Endodermal cell (in vitro differentiated cells): ENCODE results near the gene BTN2A1. TPM values are rescaled to one million over a fixed set of nuclear protein-coding genes. Genes with fewer than 3 reads are reported as not detected.

Source experiments
- DNase-seq: peaks from one replicate; pipeline ENCODE4 v3.0.0-alpha.2; 2017
- H3K27ac ChIP-seq: 2 replicates; pipeline ENCODE4 v1.5.1; 2013; ENCODE audit warnings: mild to moderate bottlenecking, low read depth, low read length, moderate library complexity
- H3K27me3 ChIP-seq: 2 replicates; pipeline ENCODE4 v1.6.1; 2013; ENCODE audit warnings: mild to moderate bottlenecking, low read length, moderate library complexity; ENCODE audit not compliant: insufficient read depth, control insufficient read depth, poor library complexity, severe bottlenecking
- H3K36me3 ChIP-seq: 2 replicates; pipeline ENCODE4 v1.7.0; 2013; ENCODE audit warnings: mild to moderate bottlenecking, low read length, moderate library complexity; ENCODE audit not compliant: control insufficient read depth, insufficient read depth
- H3K4me1 ChIP-seq: one replicate; pipeline ENCODE4 v1.7.0; 2013; ENCODE audit warnings: low read length; ENCODE audit not compliant: control insufficient read depth, insufficient read depth
- H3K4me3 ChIP-seq: 2 replicates; pipeline ENCODE4 v1.5.1; 2013; ENCODE audit warnings: mild to moderate bottlenecking, low read length, moderate library complexity
- H3K9ac ChIP-seq: 2 replicates; pipeline ENCODE4 v1.6.1; 2013; ENCODE audit warnings: mild to moderate bottlenecking, low read length, moderate library complexity; ENCODE audit not compliant: poor library complexity, severe bottlenecking; ENCODE audit errors: extremely low read depth
- H3K9me3 ChIP-seq: 2 replicates; pipeline ENCODE4 v1.6.1; 2013; ENCODE audit warnings: mild to moderate bottlenecking, low read length, moderate library complexity; ENCODE audit not compliant: control insufficient read depth
- H3K27ac Mint-ChIP-seq: 2 replicates; pipeline ENCODE4 v1.8.0; 2020; ENCODE audit warnings: mixed read lengths
- H3K27me3 Mint-ChIP-seq: 2 replicates; pipeline ENCODE4 v1.8.0; 2021; ENCODE audit warnings: mild to moderate bottlenecking, mixed read lengths; ENCODE audit not compliant: insufficient read depth
- H3K36me3 Mint-ChIP-seq: 2 replicates; pipeline ENCODE4 v1.8.0; 2020; ENCODE audit warnings: low read depth, mixed read lengths
- H3K4me1 Mint-ChIP-seq: 2 replicates; pipeline ENCODE4 v1.8.0; 2020; ENCODE audit warnings: mixed read lengths
- H3K4me3 Mint-ChIP-seq: 2 replicates; pipeline ENCODE4 v1.8.0; 2020; ENCODE audit warnings: mild to moderate bottlenecking, moderate library complexity, mixed read lengths
- H3K9me3 Mint-ChIP-seq: 2 replicates; pipeline ENCODE4 v1.8.0; 2020; ENCODE audit warnings: mild to moderate bottlenecking, mixed read lengths
- WGBS, 2 experiments: methylation state at CpG; one replicate each; pipeline versions ENCODE4 v1.1.5 to v1.1.7; 2013; ENCODE audit warnings: missing lambda C conversion rate in 2 of 2, mixed read lengths in 1 of 2; ENCODE audit not compliant: insufficient coverage in 1 of 2, insufficient read length in 1 of 2; 5-methylcytosine and 5-hydroxymethylcytosine counted together
- total RNA-seq, 2 donors: library from RNA; stranded (reverse); fragmentation: NEBNext Ultra II Directional in 1 of 2; extraction: Animal tissue kit (Norgen Biotek cat#: 25700) in 1 of 2; gene quantifications; 2 replicates in 1 of 2; 3 replicates in 1 of 2; pipeline ENCODE4 v1.2.1, GENCODE V29; 2021
- TF ChIP-seq, protein P1 (sequence below): fragments of 200-600 bp; sonication (generic); conservative IDR thresholded peaks from 2 replicates; pipeline ENCODE4 v1.5.0; 2021; ENCODE audit warnings: antibody characterized with exemption, mild to moderate bottlenecking

The BTN2A1 gene
- total RNA-seq, 2 donors from 2014 or later = 15.0 to 18.7 TPM

GRCh38 chr6:26482338-26482737 lies 24.6 kb downstream of the BTN2A1 start:
- DNase-seq = no peak
- TF ChIP-seq, protein P1, sequence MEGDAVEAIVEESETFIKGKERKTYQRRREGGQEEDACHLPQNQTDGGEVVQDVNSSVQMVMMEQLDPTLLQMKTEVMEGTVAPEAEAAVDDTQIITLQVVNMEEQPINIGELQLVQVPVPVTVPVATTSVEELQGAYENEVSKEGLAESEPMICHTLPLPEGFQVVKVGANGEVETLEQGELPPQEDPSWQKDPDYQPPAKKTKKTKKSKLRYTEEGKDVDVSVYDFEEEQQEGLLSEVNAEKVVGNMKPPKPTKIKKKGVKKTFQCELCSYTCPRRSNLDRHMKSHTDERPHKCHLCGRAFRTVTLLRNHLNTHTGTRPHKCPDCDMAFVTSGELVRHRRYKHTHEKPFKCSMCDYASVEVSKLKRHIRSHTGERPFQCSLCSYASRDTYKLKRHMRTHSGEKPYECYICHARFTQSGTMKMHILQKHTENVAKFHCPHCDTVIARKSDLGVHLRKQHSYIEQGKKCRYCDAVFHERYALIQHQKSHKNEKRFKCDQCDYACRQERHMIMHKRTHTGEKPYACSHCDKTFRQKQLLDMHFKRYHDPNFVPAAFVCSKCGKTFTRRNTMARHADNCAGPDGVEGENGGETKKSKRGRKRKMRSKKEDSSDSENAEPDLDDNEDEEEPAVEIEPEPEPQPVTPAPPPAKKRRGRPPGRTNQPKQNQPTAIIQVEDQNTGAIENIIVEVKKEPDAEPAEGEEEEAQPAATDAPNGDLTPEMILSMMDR = no peak
- Mint-ChIP-seq H3K4me3 (no peak overlapping the region), H3K36me3 (no peaks in the 10 kb centered on the region), H3K4me1 (no peaks in the 10 kb centered on the region), H3K27me3 (peaks cover 12% of the 10 kb centered on the region), H3K9me3 (peaks cover 11% of the 10 kb centered on the region), H3K27ac (no peak overlapping the region)
- Histone ChIP-seq H3K4me3 (no peak overlapping the region), H3K4me1 (no peaks in the 10 kb centered on the region), H3K9me3 (peaks cover 3% of the 10 kb centered on the region), H3K9ac (no peak overlapping the region), H3K27me3 (no peaks in the 10 kb centered on the region), H3K36me3 (no peaks in the 10 kb centered on the region), H3K27ac (no peak overlapping the region)
- 87 to 96% methylated on average over 3 of the region's 4 CpGs for WGBS, 2 experiments

DNA sequence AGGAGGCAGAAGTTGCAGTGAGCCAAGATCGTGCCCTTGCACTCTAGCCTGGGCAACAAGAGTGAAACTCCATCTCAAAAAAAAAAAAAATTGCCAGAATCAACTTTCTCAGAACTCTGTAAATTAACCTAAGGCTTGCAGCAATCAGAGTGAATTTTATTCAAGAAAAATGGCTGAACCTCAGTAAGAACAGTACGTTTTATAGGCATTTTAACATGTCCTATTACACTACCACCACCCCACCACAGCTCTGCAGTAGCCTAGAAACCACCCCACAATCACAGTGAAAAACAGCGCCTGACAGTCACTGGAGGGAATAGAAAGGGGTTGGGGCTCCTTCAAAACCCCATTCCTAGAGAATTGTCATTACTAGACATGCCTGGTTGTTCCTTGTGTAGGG lies 26.0 kb downstream of the BTN2A1 start:
- Histone ChIP-seq H3K9ac (no peak overlapping the region), H3K4me3 (no peak overlapping the region), H3K36me3 (no peaks in the 10 kb centered on the region), H3K27ac (no peak overlapping the region), H3K27me3 (no peaks in the 10 kb centered on the region), H3K9me3 (peaks cover 3% of the 10 kb centered on the region), H3K4me1 (no peaks in the 10 kb centered on the region)
- no peaks in the 10 kb centered on the region for H3K36me3 Mint-ChIP-seq
- H3K9me3 Mint-ChIP-seq = peaks cover 13% of the 10 kb centered on the region
- 99% methylated on average over 3 of the region's 3 CpGs; no CpG with 5 or more reads in 1 of the 2 experiments for WGBS, 2 experiments
- no peak overlapping the region for H3K4me3 Mint-ChIP-seq
- DNase-seq = no peak
- TF ChIP-seq, protein P1 = no peak
- H3K27me3 Mint-ChIP-seq = peaks cover 16% of the 10 kb centered on the region
- H3K4me1 Mint-ChIP-seq = no peaks in the 10 kb centered on the region
- H3K27ac Mint-ChIP-seq = no peak overlapping the region

- Histone ChIP-seq H3K27ac (no peak overlapping the region), H3K9ac (no peak overlapping the region), H3K36me3 (no peaks in the 10 kb centered on the region), H3K4me1 (no peaks in the 10 kb centered on the region), H3K27me3 (no peaks in the 10 kb centered on the region), H3K9me3 (peaks cover 3% of the 10 kb centered on the region), H3K4me3 (no peak overlapping the region)
- Mint-ChIP-seq H3K9me3 (peaks cover 13% of the 10 kb centered on the region), H3K27ac (no peak overlapping the region), H3K4me1 (no peaks in the 10 kb centered on the region), H3K27me3 (peaks cover 16% of the 10 kb centered on the region), H3K36me3 (no peaks in the 10 kb centered on the region), H3K4me3 (no peak overlapping the region)
- 90% methylated on average over 2 of the region's 2 CpGs; no CpG with 5 or more reads in 1 of the 2 experiments for WGBS, 2 experiments
- TF ChIP-seq, protein P1 = no peak
- no peak for DNase-seq
These were observed 26.4 kb downstream of the BTN2A1 start for GRCh38 chr6:26484161-26484560.
